ENCODE measurements around the gene CLIP2.

CLIP2 gene

DNA sequence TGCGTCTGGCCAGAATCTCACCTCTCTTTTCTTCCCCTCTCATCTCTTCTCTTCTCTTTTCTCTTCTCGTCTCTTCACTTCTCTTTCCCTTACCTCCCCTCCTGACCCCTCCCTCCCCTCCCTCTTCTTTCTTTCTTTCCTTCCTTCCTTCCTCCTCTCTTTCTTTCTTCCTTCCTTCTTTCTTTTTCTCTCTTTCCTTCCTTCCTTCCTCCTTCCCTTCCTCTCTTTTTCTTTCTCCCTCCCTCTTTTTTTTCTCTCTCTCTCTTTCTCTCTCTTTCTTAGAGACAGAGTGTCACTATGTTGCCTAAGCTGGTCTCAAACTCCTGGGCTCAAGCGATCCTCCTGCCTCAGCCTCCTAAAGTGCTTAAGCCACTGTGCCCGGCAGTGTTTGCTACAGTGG, 159.9 kb downstream of the CLIP2 start:
- DNase-seq, result no peak

DNA sequence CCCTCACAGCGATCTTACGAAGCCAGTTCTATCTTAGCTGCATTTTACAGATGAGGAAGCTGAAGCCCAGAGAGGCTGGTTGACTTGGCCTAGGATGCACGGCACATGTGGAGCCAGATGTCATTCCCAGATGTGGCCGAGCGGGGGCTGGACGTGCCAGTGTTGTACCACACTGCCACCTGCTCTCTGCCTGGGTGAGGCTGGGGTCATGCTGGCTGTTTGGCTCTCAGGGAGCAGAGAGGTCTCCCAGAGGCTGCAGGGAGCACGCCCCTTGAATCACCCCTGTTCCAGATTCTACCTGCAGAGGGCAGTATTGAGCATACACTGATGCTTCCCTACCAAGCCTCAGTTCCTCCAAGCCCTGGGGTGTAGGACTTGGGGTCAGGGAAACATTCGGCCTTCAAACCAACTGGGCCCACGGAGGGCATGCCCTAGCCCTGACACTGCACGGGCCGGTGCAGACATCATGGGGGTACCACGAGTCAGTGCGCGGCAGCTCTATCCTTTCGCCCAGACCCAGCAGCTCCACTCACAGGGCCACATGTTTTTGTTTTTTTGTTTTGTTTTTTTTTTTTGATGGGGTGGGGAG, 160.7 kb downstream of the CLIP2 start:
- peak; percentile 85 for DNase-seq

DNA sequence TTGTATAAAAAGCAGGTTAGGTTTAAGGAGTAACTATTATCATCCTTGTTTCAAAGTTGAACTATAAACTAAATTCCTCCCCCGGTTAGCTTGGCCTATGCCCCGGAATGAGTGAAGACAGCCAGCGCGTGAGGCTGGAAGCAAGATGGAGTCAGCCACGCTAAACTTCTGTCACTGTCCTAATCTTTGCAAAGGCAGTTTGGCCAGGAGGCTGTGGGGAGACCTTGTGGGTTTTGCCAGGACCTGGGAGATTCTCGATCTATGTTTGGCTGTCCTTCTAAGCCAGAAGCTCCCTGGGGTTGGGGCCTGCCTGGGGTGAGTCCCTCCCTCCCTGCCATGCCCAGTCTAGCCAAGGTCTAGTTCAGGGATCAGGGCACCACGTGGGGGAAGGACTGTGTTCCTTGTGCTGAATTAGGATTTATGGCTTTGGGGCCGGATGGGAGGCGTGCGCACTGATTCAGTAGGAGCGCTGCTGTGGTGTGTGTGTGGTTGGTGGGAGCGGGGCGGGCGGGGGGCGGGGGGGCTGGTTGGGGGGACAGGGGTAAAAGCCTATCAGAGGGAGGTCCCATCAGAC, 163.6 kb downstream of the CLIP2 start:
- peak; percentile 51 for DNase-seq

DNA sequence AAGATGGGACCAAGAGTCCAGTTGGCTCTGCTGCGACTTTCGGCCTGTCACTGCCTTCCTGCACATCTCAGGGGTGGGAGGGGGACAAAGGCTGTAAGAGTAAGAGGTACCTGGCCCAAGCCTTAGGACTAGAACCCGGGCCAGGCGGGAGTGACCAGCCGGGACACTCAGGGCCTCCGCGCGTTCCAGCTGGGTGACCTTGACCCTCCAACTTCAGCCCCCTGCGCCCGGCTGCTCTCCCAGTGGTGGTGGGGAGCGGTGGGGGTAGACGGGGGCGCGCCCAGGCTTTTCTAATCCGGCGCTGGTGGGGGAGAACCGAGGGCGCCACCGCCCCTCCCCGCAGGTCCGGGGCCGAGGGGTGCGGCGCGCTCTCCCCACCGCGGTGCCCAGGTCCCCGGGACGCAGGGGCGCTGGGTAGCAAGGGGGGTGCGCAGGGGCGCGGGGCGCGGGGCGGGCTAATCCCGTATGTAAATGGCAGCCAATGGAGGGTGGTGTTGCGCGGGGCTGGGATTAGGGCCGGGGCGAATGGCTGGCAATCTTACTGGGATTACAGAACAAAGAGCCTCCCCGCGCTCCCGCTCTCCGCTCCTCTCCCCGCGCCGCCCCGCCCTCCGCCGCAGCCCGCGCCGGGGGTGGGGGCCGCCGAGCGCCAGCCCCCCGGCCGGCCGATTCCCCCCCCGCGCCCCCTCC, 164.3 kb downstream of the CLIP2 start, which contains the start of gene GTF2IRD1:
Gene GTF2IRD1, plus strand, starts transcription at position 585 of the 690 bp plus-strand sequence. CDS start 54,175 bp downstream, outside the sequence.
- peak; percentile 73 for DNase-seq

DNA sequence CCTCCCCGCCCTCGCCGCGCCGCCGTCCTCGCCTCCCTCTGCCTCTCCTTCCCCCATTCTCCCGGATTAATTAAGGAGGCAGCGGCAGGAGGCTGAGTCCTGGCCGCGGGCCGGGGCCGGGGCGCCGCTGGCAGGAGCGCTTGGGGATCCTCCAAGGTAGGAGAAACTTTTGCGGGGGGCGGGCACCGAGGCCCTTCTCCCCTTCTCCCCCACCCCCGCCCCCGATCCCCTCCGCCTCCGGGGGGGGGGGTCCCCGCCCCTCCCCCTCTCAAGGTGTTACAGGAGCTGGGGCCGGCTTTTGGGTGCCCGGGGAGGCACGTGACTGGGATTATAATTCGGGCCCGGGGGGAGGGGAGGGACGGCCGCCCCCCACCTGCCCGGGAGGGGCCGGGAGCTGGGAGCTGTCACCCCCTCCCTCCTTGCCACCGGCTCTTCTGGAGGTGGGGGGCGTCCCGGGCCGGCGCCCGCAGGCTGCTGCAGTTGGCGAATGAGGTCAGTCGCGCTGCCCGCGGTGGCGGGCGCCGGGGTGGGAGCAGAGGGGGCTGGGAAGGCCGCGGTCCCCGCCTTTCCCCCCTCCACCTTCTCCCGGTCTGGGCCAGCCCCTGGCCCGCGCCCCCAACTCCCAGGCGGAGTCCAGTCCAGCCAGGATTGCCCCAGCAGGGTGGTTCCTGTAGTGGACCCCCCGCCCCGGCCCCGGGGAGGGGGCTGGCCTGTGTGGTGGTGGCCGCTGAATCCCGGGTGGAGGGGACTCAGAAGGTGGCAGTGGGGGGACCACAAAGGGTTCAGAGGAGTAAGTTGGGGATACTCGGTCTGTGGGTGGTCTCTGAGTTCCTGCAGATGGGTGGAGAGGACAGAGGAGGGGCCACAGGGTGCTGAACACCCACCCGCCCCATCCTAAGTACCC, 165.1 kb downstream of the CLIP2 start:
- no peak for DNase-seq

DNA sequence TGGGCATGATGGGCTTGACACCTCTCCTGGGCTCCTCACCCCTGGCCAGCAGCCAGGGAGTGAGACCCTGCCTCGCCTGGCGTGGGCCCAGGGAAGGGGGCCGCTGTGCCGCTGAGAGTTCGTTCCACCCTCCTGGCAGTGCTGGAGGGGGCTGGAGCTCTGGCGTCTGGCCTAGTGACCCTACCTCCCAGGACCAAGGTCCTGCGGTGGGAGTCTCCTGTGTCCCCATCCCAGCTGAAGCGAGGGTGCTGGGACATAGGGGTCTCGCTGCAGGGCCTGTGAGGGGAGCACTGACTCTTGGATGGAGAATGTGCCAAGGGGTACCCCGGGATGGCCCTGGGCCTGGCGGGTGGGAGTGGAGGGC, 165.7 kb downstream of the CLIP2 start:
- no peak for DNase-seq

DNA sequence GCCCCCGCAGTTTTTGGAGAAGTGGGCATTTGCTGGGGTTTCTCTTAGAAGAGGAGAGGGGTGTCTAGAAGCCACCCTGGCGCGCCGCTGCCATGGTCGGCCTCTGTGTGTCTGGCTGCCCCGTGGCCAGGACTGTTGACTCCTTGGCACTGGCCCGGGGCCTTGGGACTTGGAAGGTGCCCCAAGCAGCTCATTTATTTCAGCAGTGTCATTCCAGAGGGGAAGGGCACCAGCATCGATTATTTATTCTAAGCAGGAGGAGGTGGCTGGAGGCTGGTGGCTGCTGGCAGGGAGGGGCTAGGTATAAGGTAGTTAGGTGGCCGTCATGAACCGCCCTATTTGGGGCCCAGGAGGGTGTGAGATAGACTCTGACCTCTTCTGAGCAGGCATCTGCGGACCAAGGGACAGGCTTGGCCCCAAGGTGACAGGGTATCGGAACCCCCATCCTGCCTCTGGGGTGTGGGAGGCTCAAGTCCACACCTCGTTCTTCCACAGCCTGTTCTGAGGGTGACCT, 166.1 kb downstream of the CLIP2 start:
- no peak for DNase-seq

Data from CD4-positive, alpha-beta T cell treated with Interleukin-17A for 4 hours (primary cell).